ENCODE results near the gene FMOD. TPM values are rescaled to one million over a fixed set of nuclear protein-coding genes. Genes with fewer than 3 reads are reported as not detected.

The FMOD gene
- total RNA-seq, 1 experiment from 2014 or later = not detected

GRCh38 chr1:203322500-203323179, 28.3 kb downstream of the FMOD start:
- no peak overlapping the region for H2AFZ ChIP-seq (ENCODE audit: low read length)
- H3K79me2 ChIP-seq (ENCODE audit: low read length) = no peaks in the 10 kb centered on the region
- ChIA-PET POLR2A (ENCODE audit: unreplicated experiment) (no interaction called here), CTCF (no interaction called here)
- TF ChIP-seq EZH2phosphoT487 (IDR thresholded peaks at IDR 0.05; ENCODE audit: borderline replicate concordance, low read length) = no peak
- no peak for TF ChIP-seq EZH2 (IDR thresholded peaks at IDR 0.05; ENCODE audit: low read length, unreplicated experiment)
- TF ChIP-seq CTCF (conservative IDR thresholded peaks at IDR 0.05; ENCODE audit: low read depth, low read length) = no peak
- no peaks in the 10 kb centered on the region for H3K36me3 ChIP-seq (ENCODE audit: low read depth, low read length)
- no peak overlapping the region for H3K27ac ChIP-seq (ENCODE audit: low read length)
- BruUV-seq (replicated peaks) = no TSS peak
- ATAC-seq (no peak), DNase-seq (no peak)
- H3K9me2 ChIP-seq (replicated peaks; ENCODE audit: low read length) = no peaks in the 10 kb centered on the region
- intact Hi-C loops (cut with micrococcal nuclease) = no loop called here
- H3K27me3 ChIP-seq (ENCODE audit: low read length) = peaks cover 28% of the 10 kb centered on the region
- H3K4me3 ChIP-seq (ENCODE audit: low read length) = no peak overlapping the region
- no peaks in the 10 kb centered on the region for H4K20me1 ChIP-seq (ENCODE audit: low read length)
- H3K9ac ChIP-seq (ENCODE audit: low read length) = no peak overlapping the region
- H3F3A ChIP-seq (ENCODE audit: low read length, unreplicated experiment) = no peaks in the 10 kb centered on the region
- H3K4me1 ChIP-seq (ENCODE audit: insufficient read depth, low read length) = peaks cover 5% of the 10 kb centered on the region; the same call in 1 of the 2 replicates
- H3K9me3 ChIP-seq (ENCODE audit: low read length) = no peaks in the 10 kb centered on the region
- H3K4me2 ChIP-seq (ENCODE audit: low read length) = no peak overlapping the region

- Histone ChIP-seq H3K4me3 (ENCODE audit: low read length) (no peak overlapping the region), H3K9me2 (replicated peaks; ENCODE audit: low read length) (no peaks in the 10 kb centered on the region), H2AFZ (ENCODE audit: low read length) (no peak overlapping the region), H3K9ac (ENCODE audit: low read length) (no peak overlapping the region), H4K20me1 (ENCODE audit: low read length) (no peaks in the 10 kb centered on the region), H3K4me1 (ENCODE audit: insufficient read depth, low read length) (no peaks in the 10 kb centered on the region), H3K79me2 (ENCODE audit: low read length) (no peaks in the 10 kb centered on the region), H3K27me3 (ENCODE audit: low read length) (peaks cover 36% of the 10 kb centered on the region), H3K36me3 (ENCODE audit: low read depth, low read length) (no peaks in the 10 kb centered on the region), H3F3A (ENCODE audit: low read length, unreplicated experiment) (no peaks in the 10 kb centered on the region), H3K9me3 (ENCODE audit: low read length) (no peaks in the 10 kb centered on the region), H3K4me2 (ENCODE audit: low read length) (no peak overlapping the region), H3K27ac (ENCODE audit: low read length) (no peak overlapping the region)
- intact Hi-C loops (cut with micrococcal nuclease) = no loop called here
- BruUV-seq (replicated peaks) = no TSS peak
- no peak for ATAC-seq
- DNase-seq = no peak
- no peak for TF ChIP-seq CTCF (conservative IDR thresholded peaks at IDR 0.05; ENCODE audit: low read depth, low read length)
- no peak for TF ChIP-seq EZH2phosphoT487 (IDR thresholded peaks at IDR 0.05; ENCODE audit: borderline replicate concordance, low read length)
- TF ChIP-seq EZH2 (IDR thresholded peaks at IDR 0.05; ENCODE audit: low read length, unreplicated experiment) = no peak
- POLR2A ChIA-PET (ENCODE audit: unreplicated experiment) = no interaction called here
- CTCF ChIA-PET = no interaction called here
These were observed 29.5 kb downstream of the FMOD start for GRCh38 chr1:203321273-203322052.
